LNCAP (cell line): ENCODE data around the gene ELMOD3.

Experiments used
- CTCF ChIP-seq: fragments of 450-650 bp; IDR thresholded peaks from 2 replicates; pipeline ENCODE4 v1.5.1; 2017; ENCODE audit warnings: mild to moderate bottlenecking

Gene ELMOD3

GRCh38 chr2:85393836-85394235 is 39.3 kb downstream of the ELMOD3 start:
- TF ChIP-seq CTCF: no peak

- no peak for TF ChIP-seq CTCF
These were observed 39.7 kb downstream of the ELMOD3 start for GRCh38 chr2:85394261-85394681.

- TF ChIP-seq CTCF: no peak
These were observed 40.4 kb downstream of the ELMOD3 start for GRCh38 chr2:85394976-85395375.

GRCh38 chr2:85395912-85396475 is 41.4 kb downstream of the ELMOD3 start:
- no peak for TF ChIP-seq CTCF

- no peak for TF ChIP-seq CTCF
These were observed 42.2 kb downstream of the ELMOD3 start for GRCh38 chr2:85396531-85397470.

- no peak for TF ChIP-seq CTCF
These were observed 43.4 kb downstream of the ELMOD3 start for GRCh38 chr2:85397925-85398331.

GRCh38 chr2:85398426-85399182 is 44.0 kb downstream of the ELMOD3 start:
- TF ChIP-seq CTCF: no peak
